Measurements from ENCODE around the gene AIPL1. TPM values are rescaled to one million over a fixed set of nuclear protein-coding genes. Genes with fewer than 3 reads are reported as not detected.

Gene AIPL1
- total RNA-seq, 4 donors from 2014 or later = not detected

DNA sequence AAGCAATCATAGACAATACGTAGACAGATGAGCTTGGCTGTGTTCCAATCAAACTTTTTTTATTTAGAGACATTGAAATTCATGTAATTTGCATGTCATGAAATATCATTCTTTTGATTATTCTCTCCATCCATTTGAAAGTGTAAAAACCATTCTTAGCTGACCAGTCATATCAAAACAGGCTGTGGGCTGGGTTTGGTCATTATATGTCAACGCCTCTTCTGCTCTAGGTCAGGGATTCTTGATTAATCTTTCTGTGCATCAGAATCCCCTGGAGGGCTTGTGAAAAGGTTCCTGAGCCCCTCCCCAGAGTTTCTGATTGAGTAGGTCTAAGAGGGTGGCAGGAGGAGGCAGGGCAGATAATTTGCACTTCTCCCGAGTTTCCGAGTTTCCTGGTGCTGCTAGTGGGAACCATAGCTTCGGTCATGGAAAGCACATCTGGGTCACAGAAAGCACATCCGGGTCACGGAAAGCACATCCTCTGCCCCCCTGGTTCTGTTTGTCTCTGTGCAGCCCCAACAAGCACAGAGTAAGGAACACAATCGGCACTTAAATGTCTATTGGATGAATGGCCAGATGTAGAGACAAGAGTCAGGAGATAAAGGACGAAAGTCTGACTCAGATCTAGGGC lies 25.7 kb upstream of the AIPL1 start:
- ATAC-seq = no peak
- Histone ChIP-seq H3K4me3 (no peak overlapping the region), H3K4me1 (peaks cover 0 to 20% (median 0%) of the 10 kb centered on the region in 3 donors), H3K36me3 (peaks cover 0 to 59% of the 10 kb centered on the region in 2 donors), H3K27ac (no peak overlapping the region), H3K9me3 (no peaks in the 10 kb centered on the region), H3K27me3 (no peaks in the 10 kb centered on the region)
- TF ChIP-seq EP300 (IDR thresholded peaks at IDR 0.05) (no peak), POLR2A (IDR thresholded peaks at IDR 0.05) (no peak), POLR2AphosphoS5 (IDR thresholded peaks at IDR 0.05) (no peak)
- TF ChIP-seq, protein P1, sequence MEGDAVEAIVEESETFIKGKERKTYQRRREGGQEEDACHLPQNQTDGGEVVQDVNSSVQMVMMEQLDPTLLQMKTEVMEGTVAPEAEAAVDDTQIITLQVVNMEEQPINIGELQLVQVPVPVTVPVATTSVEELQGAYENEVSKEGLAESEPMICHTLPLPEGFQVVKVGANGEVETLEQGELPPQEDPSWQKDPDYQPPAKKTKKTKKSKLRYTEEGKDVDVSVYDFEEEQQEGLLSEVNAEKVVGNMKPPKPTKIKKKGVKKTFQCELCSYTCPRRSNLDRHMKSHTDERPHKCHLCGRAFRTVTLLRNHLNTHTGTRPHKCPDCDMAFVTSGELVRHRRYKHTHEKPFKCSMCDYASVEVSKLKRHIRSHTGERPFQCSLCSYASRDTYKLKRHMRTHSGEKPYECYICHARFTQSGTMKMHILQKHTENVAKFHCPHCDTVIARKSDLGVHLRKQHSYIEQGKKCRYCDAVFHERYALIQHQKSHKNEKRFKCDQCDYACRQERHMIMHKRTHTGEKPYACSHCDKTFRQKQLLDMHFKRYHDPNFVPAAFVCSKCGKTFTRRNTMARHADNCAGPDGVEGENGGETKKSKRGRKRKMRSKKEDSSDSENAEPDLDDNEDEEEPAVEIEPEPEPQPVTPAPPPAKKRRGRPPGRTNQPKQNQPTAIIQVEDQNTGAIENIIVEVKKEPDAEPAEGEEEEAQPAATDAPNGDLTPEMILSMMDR (IDR thresholded peaks at IDR 0.05) = no peak
- 59 to 73% methylated on average over 2 to 3 of the region's 9 CpGs for WGBS, 2 donors (ENCODE audit: low coverage in 1 of 2)

DNA sequence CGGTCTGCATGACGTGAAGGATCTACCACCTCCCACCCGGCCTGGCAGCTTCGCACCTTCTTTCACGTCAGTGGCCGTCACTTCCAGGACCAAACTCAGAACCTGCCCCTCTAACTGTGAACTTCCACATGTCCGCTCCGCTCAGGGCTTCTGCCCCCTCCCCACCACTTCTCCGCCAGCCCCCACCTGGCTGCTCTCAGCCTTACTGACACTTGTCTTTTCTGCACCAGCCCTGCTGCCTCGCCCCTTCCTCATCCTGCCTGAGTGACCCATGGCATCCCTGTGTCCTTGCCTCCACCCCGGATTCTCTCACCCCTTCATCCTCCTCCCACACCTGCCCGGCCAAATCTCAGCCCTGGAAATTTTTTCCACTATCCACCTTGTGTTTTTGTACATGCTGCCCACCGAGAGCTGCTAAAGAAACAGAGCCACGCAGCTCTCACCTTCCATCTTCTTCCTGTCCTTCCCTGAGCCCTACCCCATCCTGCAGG lies 23.6 kb upstream of the AIPL1 start:
- H3K27ac ChIP-seq = no peak overlapping the region
- 74 to 81% methylated on average over 11 to 14 of the region's 14 CpGs for WGBS, 2 donors (ENCODE audit: low coverage in 1 of 2)
- H3K4me1 ChIP-seq = peaks cover 0 to 31% (median 0%) of the 10 kb centered on the region in 3 donors
- H3K9me3 ChIP-seq = no peaks in the 10 kb centered on the region
- no peak overlapping the region for H3K4me3 ChIP-seq
- TF ChIP-seq EP300 (IDR thresholded peaks at IDR 0.05) (no peak), POLR2A (IDR thresholded peaks at IDR 0.05) (no peak), POLR2AphosphoS5 (IDR thresholded peaks at IDR 0.05) (no peak)
- TF ChIP-seq, protein P1 (IDR thresholded peaks at IDR 0.05) = no peak
- H3K36me3 ChIP-seq = peaks cover 0 to 57% of the 10 kb centered on the region in 2 donors
- ATAC-seq = no peak
- peaks cover 5% of the 10 kb centered on the region for H3K27me3 ChIP-seq

DNA sequence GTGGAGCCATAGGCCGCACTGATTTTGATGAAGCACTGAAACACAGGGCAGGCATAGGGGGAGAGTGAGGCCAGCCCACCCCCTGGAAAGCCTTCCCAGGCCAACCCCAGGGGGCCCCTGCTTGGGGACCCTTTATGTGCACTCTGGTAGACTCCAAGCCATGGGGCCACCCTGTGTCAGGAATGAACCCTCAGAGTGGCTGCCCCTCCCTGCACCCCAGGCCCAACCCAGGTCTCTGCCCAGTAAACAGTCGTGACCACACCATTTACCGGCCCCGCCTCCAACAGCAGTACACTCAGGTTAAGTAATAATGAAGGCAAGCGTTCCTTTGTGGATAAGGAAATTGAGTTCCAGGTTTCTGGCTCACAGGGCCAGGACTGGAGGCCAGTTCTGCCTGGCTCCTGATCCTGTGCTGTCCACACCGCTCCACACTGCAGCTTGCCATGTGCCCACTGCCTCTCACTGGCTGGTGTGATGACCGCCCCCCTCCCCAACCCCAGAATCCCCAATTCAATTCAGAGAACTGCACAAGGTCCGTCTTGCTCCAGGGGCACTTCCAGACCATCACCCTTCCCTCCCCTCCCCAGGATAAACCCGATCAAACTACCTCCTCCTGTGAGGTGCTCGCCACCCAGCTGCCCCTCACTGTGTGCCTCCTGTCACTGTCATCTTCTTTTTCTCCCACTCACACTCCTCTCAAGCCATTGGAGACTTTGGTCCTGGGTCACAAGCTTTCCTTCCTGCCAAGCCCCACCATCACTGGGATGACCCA lies 23.0 kb upstream of the AIPL1 start:
- 80% methylated on average over 3 of the region's 10 CpGs; no CpG with 5 or more reads in 1 of the 2 donors for WGBS, 2 donors (ENCODE audit: low coverage in 1 of 2)
- ATAC-seq = no peak
- no peaks in the 10 kb centered on the region for H3K9me3 ChIP-seq
- TF ChIP-seq POLR2AphosphoS5 (IDR thresholded peaks at IDR 0.05) = no peak
- TF ChIP-seq EP300 (IDR thresholded peaks at IDR 0.05) = no peak
- no peak for TF ChIP-seq POLR2A (IDR thresholded peaks at IDR 0.05)
- TF ChIP-seq, protein P1 (IDR thresholded peaks at IDR 0.05) = no peak
- peaks cover 5% of the 10 kb centered on the region for H3K27me3 ChIP-seq
- peaks cover 0 to 31% (median 0%) of the 10 kb centered on the region in 3 donors for H3K4me1 ChIP-seq
- H3K36me3 ChIP-seq = peaks cover 0 to 53% of the 10 kb centered on the region in 2 donors
- no peak overlapping the region for H3K4me3 ChIP-seq
- H3K27ac ChIP-seq = no peak overlapping the region

DNA sequence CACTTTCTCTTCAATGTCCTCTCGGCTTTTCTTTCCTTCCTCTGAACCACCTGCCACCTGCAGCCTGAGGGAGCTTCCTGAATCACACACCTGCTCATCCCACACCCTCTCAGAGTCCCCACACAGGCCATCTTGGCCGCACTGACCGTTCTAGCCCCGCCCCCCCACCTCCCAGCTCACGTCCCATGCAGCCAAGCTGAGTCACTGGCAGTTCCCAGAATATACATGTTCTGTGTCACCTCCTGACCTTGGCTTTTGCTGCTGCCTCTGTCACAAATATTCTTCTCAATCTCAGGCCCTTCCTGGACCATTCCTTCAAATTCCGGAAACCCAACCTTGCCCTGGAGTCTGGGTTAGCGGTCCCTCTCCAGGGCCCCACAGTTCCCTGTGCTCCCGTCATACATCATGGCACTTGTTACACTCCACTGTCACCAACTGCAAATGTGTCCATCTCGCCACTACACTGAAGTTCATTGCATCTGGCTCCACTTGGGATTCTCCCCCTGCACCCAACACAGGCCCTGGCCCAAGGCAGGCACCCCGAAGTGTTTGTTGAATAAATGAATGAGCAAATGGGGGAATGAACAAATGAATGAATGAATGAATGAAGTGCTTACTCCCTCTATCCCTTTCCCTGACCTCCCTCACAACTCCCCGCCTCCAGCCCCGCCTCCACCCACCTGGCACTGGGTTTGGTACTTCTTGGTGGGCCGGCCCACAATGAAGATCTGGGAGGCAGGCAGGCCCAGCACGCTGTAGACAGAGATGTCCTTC lies 22.2 kb upstream of the AIPL1 start:
- peaks cover 0 to 31% (median 0%) of the 10 kb centered on the region in 3 donors for H3K4me1 ChIP-seq
- H3K36me3 ChIP-seq = peaks cover 0 to 45% of the 10 kb centered on the region in 2 donors
- peak; percentile 35 for ATAC-seq
- H3K9me3 ChIP-seq = no peaks in the 10 kb centered on the region
- no peak overlapping the region for H3K4me3 ChIP-seq
- WGBS, 2 donors (ENCODE audit: low coverage in 1 of 2) = 48 to 78% methylated on average over 8 to 11 of the region's 14 CpGs
- no peak overlapping the region for H3K27ac ChIP-seq
- H3K27me3 ChIP-seq = peaks cover 5% of the 10 kb centered on the region
- no peak for TF ChIP-seq POLR2A (IDR thresholded peaks at IDR 0.05)
- TF ChIP-seq POLR2AphosphoS5 (IDR thresholded peaks at IDR 0.05) = peak; percentile 43

DNA sequence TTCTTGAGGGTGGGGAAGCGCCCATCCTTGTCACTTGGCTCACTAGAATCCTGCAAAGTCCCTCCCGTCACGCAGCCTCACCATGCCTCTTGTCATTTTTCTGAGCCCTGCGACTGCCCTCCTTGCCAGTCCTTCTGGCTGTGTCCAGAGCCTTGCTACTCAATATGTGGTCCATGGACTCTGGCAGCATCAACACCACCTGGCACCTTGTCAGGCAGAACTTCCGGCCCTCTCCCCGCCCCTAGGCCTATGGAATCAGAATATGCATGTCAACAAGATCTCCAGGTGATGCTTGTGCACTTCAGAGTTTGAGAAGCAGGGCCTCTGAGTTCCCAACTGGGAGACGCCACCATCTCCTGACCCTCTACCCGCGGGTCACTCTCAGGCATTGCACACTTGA lies 21.4 kb upstream of the AIPL1 start:
- ATAC-seq = no peak
- H3K27ac ChIP-seq = no peak overlapping the region
- 85% methylated on average over 4 of the region's 9 CpGs; no CpG with 5 or more reads in 1 of the 2 donors for WGBS, 2 donors (ENCODE audit: low coverage in 1 of 2)
- H3K4me3 ChIP-seq = no peak overlapping the region
- no peaks in the 10 kb centered on the region for H3K9me3 ChIP-seq
- peaks cover 0 to 31% (median 0%) of the 10 kb centered on the region in 3 donors for H3K4me1 ChIP-seq
- peaks cover 0 to 40% of the 10 kb centered on the region in 2 donors for H3K36me3 ChIP-seq
- TF ChIP-seq POLR2A (IDR thresholded peaks at IDR 0.05) (no peak), EP300 (IDR thresholded peaks at IDR 0.05) (no peak), POLR2AphosphoS5 (IDR thresholded peaks at IDR 0.05) (no peak)
- TF ChIP-seq, protein P1 (IDR thresholded peaks at IDR 0.05) = no peak
- peaks cover 5% of the 10 kb centered on the region for H3K27me3 ChIP-seq
